PC-3 (cell line): Measurements from ENCODE around the gene CA10. TPM values are rescaled to one million over a fixed set of nuclear protein-coding genes. Genes with fewer than 3 reads are reported as not detected.

Experiments used
- ATAC-seq: fragments of 200-7000 bp; cut with Tn5 transposase; 2 replicates; pipeline ENCODE4 v1.9.1; 2020; ENCODE audit warnings: mild to moderate bottlenecking, moderate library complexity
- BruUV-seq: library from RNA; stranded (reverse); fragments of 400-500 nt; replicated peaks from 2 replicates; lab custom pipeline; 2021; lab: Mats Ljungman, UMichigan
- CTCF ChIA-PET: fragments of 300-600 bp; sonication (Branson Sonifier 250); formaldehyde crosslinking; loops from one replicate; lab custom pipeline; 2022; ENCODE audit warnings: antibody characterized with exemption; lab: Charles Lee
- POLR2A ChIA-PET: fragments of 300-600 bp; sonication (Branson Sonifier 250); formaldehyde crosslinking; loops from one replicate; lab custom pipeline; 2022; ENCODE audit warnings: antibody characterized with exemption; ENCODE audit not compliant: unreplicated experiment; lab: Charles Lee
- DNase-seq: peaks from one replicate; pipeline ENCODE4 v3.0.0-alpha.2; 2015
- H2AFZ ChIP-seq: fragments of 300-600 bp; sonication (generic); 2 replicates; pipeline ENCODE4 v1.6.0; 2016; ENCODE audit warnings: antibody characterized with exemption, low read length
- H3F3A ChIP-seq: fragments of 300-600 bp; sonication (generic); one replicate; pipeline ENCODE4 v1.6.0; 2017; ENCODE audit warnings: antibody characterized with exemption, low read length, control low read depth, mild to moderate bottlenecking; ENCODE audit not compliant: unreplicated experiment
- H3K27ac ChIP-seq: fragments of 300-600 bp; sonication (generic); 2 replicates; pipeline ENCODE4 v1.5.1; 2016; ENCODE audit warnings: mild to moderate bottlenecking, low read length
- H3K27me3 ChIP-seq: fragments of 300-600 bp; sonication (generic); 2 replicates; pipeline ENCODE4 v1.6.1; 2016; ENCODE audit warnings: low read length, mixed read lengths
- H3K36me3 ChIP-seq: fragments of 300-600 bp; sonication (generic); 2 replicates; pipeline ENCODE4 v1.6.1; 2016; ENCODE audit warnings: low read depth, mixed run types, low read length, mixed read lengths
- H3K4me1 ChIP-seq: fragments of 300-600 bp; sonication (generic); 2 replicates; pipeline ENCODE4 v1.5.1; 2016; ENCODE audit warnings: low read length; ENCODE audit not compliant: insufficient read depth
- H3K4me2 ChIP-seq: fragments of 300-600 bp; sonication (generic); 2 replicates; pipeline ENCODE4 v1.6.0; 2016; ENCODE audit warnings: low read length
- H3K4me3 ChIP-seq: fragments of 300-600 bp; sonication (generic); 2 replicates; pipeline ENCODE4 v1.5.1; 2016; ENCODE audit warnings: mild to moderate bottlenecking, low read length, mixed read lengths
- H3K79me2 ChIP-seq: fragments of 300-600 bp; sonication (generic); 2 replicates; pipeline ENCODE4 v1.6.1; 2017; ENCODE audit warnings: low read length, mixed read lengths
- H3K9ac ChIP-seq: fragments of 300-600 bp; sonication (generic); 2 replicates; pipeline ENCODE4 v1.6.0; 2016; ENCODE audit warnings: mild to moderate bottlenecking, low read length
- H3K9me2 ChIP-seq: fragments of 300-600 bp; sonication (generic); replicated peaks from 2 replicates; pipeline ENCODE4 v1.6.1; 2016; ENCODE audit warnings: mixed run types, low read length, mixed read lengths
- H3K9me3 ChIP-seq: fragments of 300-600 bp; sonication (generic); 2 replicates; pipeline ENCODE4 v1.6.1; 2016; ENCODE audit warnings: low read length, mixed read lengths
- H4K20me1 ChIP-seq: fragments of 300-600 bp; sonication (generic); 2 replicates; pipeline ENCODE4 v1.6.1; 2016; ENCODE audit warnings: low read length, mixed read lengths
- CTCF ChIP-seq: fragments of 300-600 bp; sonication (generic); conservative IDR thresholded peaks from 2 replicates; pipeline ENCODE4 v1.5.1; 2017; ENCODE audit warnings: antibody characterized with exemption, low read depth, mild to moderate bottlenecking, low read length
- EZH2 ChIP-seq: fragments of 300-600 bp; sonication (generic); IDR thresholded peaks from one replicate; pipeline ENCODE4 v1.6.1; 2017; ENCODE audit warnings: antibody characterized with exemption, mild to moderate bottlenecking, low read length; ENCODE audit not compliant: unreplicated experiment
- EZH2phosphoT487 ChIP-seq: fragments of 300-600 bp; sonication (generic); IDR thresholded peaks from 2 replicates; pipeline ENCODE4 v1.6.1; 2018; ENCODE audit warnings: mild to moderate bottlenecking, antibody characterized with exemption, low read length, borderline replicate concordance
- intact Hi-C: fragments of 100-400 bp; cut with micrococcal nuclease; formaldehyde crosslinking; loops from 2 replicates; pipeline ENCODE4 v1.9.0; 2023
- total RNA-seq: library from RNA; depleted of rRNA; stranded (reverse); fragments of >200 nt; gene quantifications from 2 replicates; pipeline ENCODE4 v1.2.3, GENCODE V29; 2014

CA10 gene
- total RNA-seq, 1 experiment from 2014 or later = not detected

- no peak overlapping the region for H3K9ac ChIP-seq
- no peaks in the 10 kb centered on the region for H3K4me1 ChIP-seq
- TF ChIP-seq CTCF = no peak
- TF ChIP-seq EZH2phosphoT487 = no peak
- TF ChIP-seq EZH2 = no peak
- no peaks in the 10 kb centered on the region for H4K20me1 ChIP-seq
- CTCF ChIA-PET = no interaction called here
- no TSS peak for BruUV-seq
- DNase-seq = no peak
- H3K79me2 ChIP-seq = no peaks in the 10 kb centered on the region
- no peaks in the 10 kb centered on the region for H3K9me2 ChIP-seq
- intact Hi-C loops = no loop called here
- H3K36me3 ChIP-seq = no peaks in the 10 kb centered on the region
- peaks cover 17% of the 10 kb centered on the region for H3K9me3 ChIP-seq
- H3K27me3 ChIP-seq = no peaks in the 10 kb centered on the region
- no peak overlapping the region for H3K4me3 ChIP-seq
- H3K27ac ChIP-seq = no peak overlapping the region
- POLR2A ChIA-PET = no interaction called here
- no peaks in the 10 kb centered on the region for H3F3A ChIP-seq
- H3K4me2 ChIP-seq = no peak overlapping the region
- no peak overlapping the region for H2AFZ ChIP-seq
- ATAC-seq = no peak
These were observed 147.4 kb downstream of the CA10 start for GRCh38 chr17:52011064-52011463.

- Histone ChIP-seq H3K4me2 (no peak overlapping the region), H3K9ac (no peak overlapping the region), H3F3A (no peaks in the 10 kb centered on the region), H2AFZ (no peak overlapping the region), H3K4me3 (no peak overlapping the region), H3K79me2 (no peaks in the 10 kb centered on the region), H3K9me3 (no peaks in the 10 kb centered on the region), H3K27ac (no peak overlapping the region), H4K20me1 (no peaks in the 10 kb centered on the region), H3K9me2 (no peaks in the 10 kb centered on the region), H3K36me3 (no peaks in the 10 kb centered on the region), H3K27me3 (no peaks in the 10 kb centered on the region), H3K4me1 (no peaks in the 10 kb centered on the region)
- POLR2A ChIA-PET = no interaction called here
- CTCF ChIA-PET = no interaction called here
- TF ChIP-seq CTCF = no peak
- no peak for TF ChIP-seq EZH2phosphoT487
- TF ChIP-seq EZH2 = no peak
- no peak for DNase-seq
- BruUV-seq = no TSS peak
- intact Hi-C loops = no loop called here
- ATAC-seq = no peak
These were observed 158.9 kb downstream of the CA10 start for GRCh38 chr17:51999654-52000053.

GRCh38 chr17:51997723-51998122 lies 160.8 kb downstream of the CA10 start:
- Histone ChIP-seq H3K79me2 (no peaks in the 10 kb centered on the region), H4K20me1 (no peaks in the 10 kb centered on the region), H3K9ac (no peak overlapping the region), H3K4me2 (no peak overlapping the region), H3K9me3 (no peaks in the 10 kb centered on the region), H3K4me1 (no peaks in the 10 kb centered on the region), H2AFZ (no peak overlapping the region), H3K9me2 (no peaks in the 10 kb centered on the region), H3K36me3 (no peaks in the 10 kb centered on the region), H3F3A (no peaks in the 10 kb centered on the region), H3K4me3 (no peak overlapping the region), H3K27ac (no peak overlapping the region), H3K27me3 (no peaks in the 10 kb centered on the region)
- ChIA-PET CTCF (no interaction called here), POLR2A (no interaction called here)
- no TSS peak for BruUV-seq
- no peak for TF ChIP-seq CTCF
- TF ChIP-seq EZH2 = no peak
- TF ChIP-seq EZH2phosphoT487 = no peak
- intact Hi-C loops = no loop called here
- DNase-seq (no peak), ATAC-seq (no peak)
